ENCODE measurements around the gene WNT6. TPM values are rescaled to one million over a fixed set of nuclear protein-coding genes. Genes with fewer than 3 reads are reported as not detected.

The WNT6 gene
- total and polyA plus RNA-seq, 4 donors = 0.08 to 0.54 (median 0.28) TPM

DNA sequence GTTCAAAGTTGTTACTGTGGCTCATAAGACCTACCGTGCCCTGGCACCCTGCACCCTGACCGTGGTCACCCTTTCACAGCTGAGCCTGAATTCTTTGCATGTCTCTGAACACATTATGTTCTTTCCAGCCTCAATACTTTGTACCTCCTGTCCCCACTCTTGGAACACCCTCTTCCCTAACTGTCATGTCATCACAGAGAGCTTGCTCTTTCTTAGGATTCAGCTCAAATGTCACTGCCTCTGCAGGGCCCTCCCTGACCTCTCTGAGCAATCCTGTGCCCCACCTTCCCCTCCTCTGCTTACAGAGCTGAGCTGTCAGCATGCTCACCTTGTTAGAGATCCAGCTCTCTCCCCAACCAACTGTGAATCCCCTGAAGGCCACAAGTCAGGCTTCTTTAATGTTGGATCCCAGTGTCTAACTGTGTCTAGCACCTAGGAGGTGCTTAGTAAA, 43.0 kb upstream of the WNT6 start:
- TF ChIP-seq, protein P1, sequence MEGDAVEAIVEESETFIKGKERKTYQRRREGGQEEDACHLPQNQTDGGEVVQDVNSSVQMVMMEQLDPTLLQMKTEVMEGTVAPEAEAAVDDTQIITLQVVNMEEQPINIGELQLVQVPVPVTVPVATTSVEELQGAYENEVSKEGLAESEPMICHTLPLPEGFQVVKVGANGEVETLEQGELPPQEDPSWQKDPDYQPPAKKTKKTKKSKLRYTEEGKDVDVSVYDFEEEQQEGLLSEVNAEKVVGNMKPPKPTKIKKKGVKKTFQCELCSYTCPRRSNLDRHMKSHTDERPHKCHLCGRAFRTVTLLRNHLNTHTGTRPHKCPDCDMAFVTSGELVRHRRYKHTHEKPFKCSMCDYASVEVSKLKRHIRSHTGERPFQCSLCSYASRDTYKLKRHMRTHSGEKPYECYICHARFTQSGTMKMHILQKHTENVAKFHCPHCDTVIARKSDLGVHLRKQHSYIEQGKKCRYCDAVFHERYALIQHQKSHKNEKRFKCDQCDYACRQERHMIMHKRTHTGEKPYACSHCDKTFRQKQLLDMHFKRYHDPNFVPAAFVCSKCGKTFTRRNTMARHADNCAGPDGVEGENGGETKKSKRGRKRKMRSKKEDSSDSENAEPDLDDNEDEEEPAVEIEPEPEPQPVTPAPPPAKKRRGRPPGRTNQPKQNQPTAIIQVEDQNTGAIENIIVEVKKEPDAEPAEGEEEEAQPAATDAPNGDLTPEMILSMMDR (IDR thresholded peaks at IDR 0.05; ENCODE audit: control extremely low read depth, extremely low read depth) = no peak
- no peaks in the 10 kb centered on the region for H3K4me1 ChIP-seq (ENCODE audit: control insufficient read depth in 5 of 5, insufficient read depth in 5 of 5, low read length in 5 of 5)
- no peaks in the 10 kb centered on the region for H3K27me3 ChIP-seq (ENCODE audit: control insufficient read depth in 3 of 3, insufficient read depth in 3 of 3, low read length in 2 of 3)
- no peak overlapping the region for H3K4me3 ChIP-seq
- DNase-seq (no peak), ATAC-seq (ENCODE audit: insufficient read depth, low FRiP score) (no peak)
- WGBS, 2 donors = 87 to 91% methylated on average over 2 of the region's 2 CpGs
- H3K36me3 ChIP-seq (ENCODE audit: control insufficient read depth in 4 of 4, insufficient read depth in 4 of 4, low read length in 4 of 4) = peaks cover 0 to 33% (median 27%) of the 10 kb centered on the region in 4 donors
- H3K9me3 ChIP-seq (ENCODE audit: control insufficient read depth in 4 of 4, insufficient read depth in 3 of 4, low read length in 3 of 4) = no peaks in the 10 kb centered on the region
- H3K27ac ChIP-seq (ENCODE audit: low read depth in 1 of 2, low read length in 1 of 2) = no peak overlapping the region
- no peak overlapping the region for H3K9ac ChIP-seq (ENCODE audit: insufficient read depth in 1 of 2, low read length in 2 of 2)

DNA sequence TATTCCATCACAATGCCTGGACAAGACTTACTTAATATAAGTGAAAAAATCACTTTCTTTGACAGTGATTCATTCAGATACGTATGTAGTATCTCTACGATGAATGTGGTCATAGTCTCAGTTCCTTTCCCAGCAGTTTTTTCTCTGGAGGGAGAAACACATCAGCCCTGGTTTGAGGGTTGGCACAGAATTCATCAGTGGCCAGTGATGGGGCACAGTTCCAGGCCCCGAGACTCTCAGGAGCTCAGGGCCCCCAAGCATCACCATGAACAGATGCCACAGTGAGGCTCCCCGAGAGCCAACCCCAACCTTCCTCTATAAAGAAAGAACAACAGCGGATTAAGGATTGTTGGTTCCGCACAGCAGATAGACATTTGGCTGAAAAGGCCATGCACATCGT, 40.5 kb upstream of the WNT6 start:
- ATAC-seq (ENCODE audit: insufficient read depth, low FRiP score) (no peak), DNase-seq (no peak)
- Histone ChIP-seq H3K27me3 (ENCODE audit: control insufficient read depth in 3 of 3, insufficient read depth in 3 of 3, low read length in 2 of 3) (no peaks in the 10 kb centered on the region), H3K9me3 (ENCODE audit: control insufficient read depth in 4 of 4, insufficient read depth in 3 of 4, low read length in 3 of 4) (no peaks in the 10 kb centered on the region), H3K36me3 (ENCODE audit: control insufficient read depth in 4 of 4, insufficient read depth in 4 of 4, low read length in 4 of 4) (peaks cover 0 to 16% (median 13%) of the 10 kb centered on the region in 4 donors), H3K9ac (ENCODE audit: insufficient read depth in 1 of 2, low read length in 2 of 2) (no peak overlapping the region), H3K27ac (ENCODE audit: low read depth in 1 of 2, low read length in 1 of 2) (no peak overlapping the region), H3K4me3 (no peak overlapping the region), H3K4me1 (ENCODE audit: control insufficient read depth in 5 of 5, insufficient read depth in 5 of 5, low read length in 5 of 5) (no peaks in the 10 kb centered on the region)
- WGBS, 2 donors = 90% methylated on average over 7 of the region's 7 CpGs
- TF ChIP-seq, protein P1 (IDR thresholded peaks at IDR 0.05; ENCODE audit: control extremely low read depth, extremely low read depth) = no peak

DNA sequence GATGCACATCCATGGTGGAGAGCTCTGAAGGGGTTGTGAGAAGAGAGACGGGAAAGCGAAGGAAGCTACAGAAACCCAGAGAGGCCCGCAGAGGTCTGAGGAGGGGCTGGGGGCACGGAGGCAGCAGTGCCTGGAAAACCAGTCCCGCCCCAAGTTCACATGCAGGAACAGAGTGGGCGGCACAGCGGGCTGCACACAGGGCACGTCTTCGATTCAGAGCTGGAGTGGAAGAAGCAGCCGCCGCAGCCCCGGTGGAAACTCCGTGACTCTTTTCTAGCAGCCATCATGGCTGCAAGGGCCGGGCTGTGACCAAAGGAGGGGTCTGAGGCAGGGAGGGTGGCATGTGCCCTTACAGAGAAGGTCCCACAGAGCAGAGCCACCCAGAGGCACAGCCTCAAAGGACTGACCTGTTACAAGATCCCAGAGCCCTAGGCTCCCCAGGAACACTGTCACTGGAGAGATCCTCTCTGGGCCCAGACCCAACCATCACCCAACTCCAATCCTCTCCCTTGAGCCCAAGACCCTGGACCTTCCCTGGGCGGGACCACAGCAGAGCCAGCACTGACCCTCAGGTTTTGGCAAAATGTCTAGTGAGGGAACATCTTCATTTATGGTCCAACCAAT, 38.7 kb upstream of the WNT6 start:
- Histone ChIP-seq H3K27ac (ENCODE audit: low read depth in 1 of 2, low read length in 1 of 2) (peak overlapping the region in 1 of 2 donors; percentile 17), H3K36me3 (ENCODE audit: control insufficient read depth in 4 of 4, insufficient read depth in 4 of 4, low read length in 4 of 4) (peaks cover 0 to 4% (median 3%) of the 10 kb centered on the region in 4 donors), H3K9ac (ENCODE audit: insufficient read depth in 1 of 2, low read length in 2 of 2) (no peak overlapping the region), H3K27me3 (ENCODE audit: control insufficient read depth in 3 of 3, insufficient read depth in 3 of 3, low read length in 2 of 3) (no peaks in the 10 kb centered on the region), H3K9me3 (ENCODE audit: control insufficient read depth in 4 of 4, insufficient read depth in 3 of 4, low read length in 3 of 4) (no peaks in the 10 kb centered on the region), H3K4me1 (ENCODE audit: control insufficient read depth in 5 of 5, insufficient read depth in 5 of 5, low read length in 5 of 5) (no peaks in the 10 kb centered on the region), H3K4me3 (no peak overlapping the region)
- no peak for ATAC-seq (ENCODE audit: insufficient read depth, low FRiP score)
- DNase-seq = no peak
- 93 to 96% methylated on average over 15 of the region's 15 CpGs for WGBS, 2 donors
- TF ChIP-seq, protein P1 (IDR thresholded peaks at IDR 0.05; ENCODE audit: control extremely low read depth, extremely low read depth) = no peak
